22Rv1 (cell line): ENCODE results near the gene RASAL1.

Experiments used
- ZFX ChIP-seq: fragments of 450-650 bp; IDR thresholded peaks from 2 replicates; pipeline ENCODE4 v1.6.1; 2017; ENCODE audit warnings: antibody characterized with exemption, borderline replicate concordance
- TF ChIP-seq, protein P1 (sequence below): fragments of 450-650 bp; IDR thresholded peaks from 2 replicates; pipeline ENCODE4 v1.5.1; 2017; ENCODE audit warnings: mild to moderate bottlenecking

DNA sequence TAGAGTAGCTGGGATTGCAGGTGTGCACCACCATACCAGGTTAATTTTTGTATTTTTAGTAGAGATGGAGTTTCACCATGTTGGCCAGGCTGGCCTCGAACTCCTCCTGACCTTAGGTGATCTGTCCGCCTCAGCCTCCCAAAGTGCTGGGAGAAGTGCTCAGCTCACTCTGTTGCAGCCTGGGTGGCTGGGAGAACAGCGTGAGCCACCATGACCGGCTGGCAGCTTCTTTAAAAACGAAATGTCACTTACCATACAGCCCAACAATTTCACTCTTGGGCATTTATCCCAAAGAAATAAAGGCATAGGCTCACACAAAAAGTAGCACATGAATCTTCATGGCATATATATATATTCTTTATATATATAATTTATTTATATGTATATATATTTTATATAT is 9.2 kb upstream of the RASAL1 start:
- TF ChIP-seq, protein P1, sequence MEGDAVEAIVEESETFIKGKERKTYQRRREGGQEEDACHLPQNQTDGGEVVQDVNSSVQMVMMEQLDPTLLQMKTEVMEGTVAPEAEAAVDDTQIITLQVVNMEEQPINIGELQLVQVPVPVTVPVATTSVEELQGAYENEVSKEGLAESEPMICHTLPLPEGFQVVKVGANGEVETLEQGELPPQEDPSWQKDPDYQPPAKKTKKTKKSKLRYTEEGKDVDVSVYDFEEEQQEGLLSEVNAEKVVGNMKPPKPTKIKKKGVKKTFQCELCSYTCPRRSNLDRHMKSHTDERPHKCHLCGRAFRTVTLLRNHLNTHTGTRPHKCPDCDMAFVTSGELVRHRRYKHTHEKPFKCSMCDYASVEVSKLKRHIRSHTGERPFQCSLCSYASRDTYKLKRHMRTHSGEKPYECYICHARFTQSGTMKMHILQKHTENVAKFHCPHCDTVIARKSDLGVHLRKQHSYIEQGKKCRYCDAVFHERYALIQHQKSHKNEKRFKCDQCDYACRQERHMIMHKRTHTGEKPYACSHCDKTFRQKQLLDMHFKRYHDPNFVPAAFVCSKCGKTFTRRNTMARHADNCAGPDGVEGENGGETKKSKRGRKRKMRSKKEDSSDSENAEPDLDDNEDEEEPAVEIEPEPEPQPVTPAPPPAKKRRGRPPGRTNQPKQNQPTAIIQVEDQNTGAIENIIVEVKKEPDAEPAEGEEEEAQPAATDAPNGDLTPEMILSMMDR, result no peak
- TF ChIP-seq ZFX, result no peak
